HG03571 (cell line): ENCODE results near the gene SP8.
"Not testable (repeated sequence)": the region's sequence is repeated elsewhere in the genome, so short reads cannot be mapped to it uniquely, and the experiment has no call there.

Source experiments
- ATAC-seq: cut with Tn5 transposase; IDR thresholded peaks from one replicate; pipeline ENCODE4 v1.9.1; 2021; ENCODE audit not compliant: unreplicated experiment

SP8 gene

GRCh38 chr7:20786779-20787659, at the start of gene SP8:
Gene SP8 (minus strand): TSS chr7:20786886. CDS start chr7:20786798, 88 bp downstream.
- no peak for ATAC-seq

- peak; percentile 76 for ATAC-seq
Observed at GRCh38 chr7:20836424-20836823, 49.7 kb upstream of the SP8 start.

DNA sequence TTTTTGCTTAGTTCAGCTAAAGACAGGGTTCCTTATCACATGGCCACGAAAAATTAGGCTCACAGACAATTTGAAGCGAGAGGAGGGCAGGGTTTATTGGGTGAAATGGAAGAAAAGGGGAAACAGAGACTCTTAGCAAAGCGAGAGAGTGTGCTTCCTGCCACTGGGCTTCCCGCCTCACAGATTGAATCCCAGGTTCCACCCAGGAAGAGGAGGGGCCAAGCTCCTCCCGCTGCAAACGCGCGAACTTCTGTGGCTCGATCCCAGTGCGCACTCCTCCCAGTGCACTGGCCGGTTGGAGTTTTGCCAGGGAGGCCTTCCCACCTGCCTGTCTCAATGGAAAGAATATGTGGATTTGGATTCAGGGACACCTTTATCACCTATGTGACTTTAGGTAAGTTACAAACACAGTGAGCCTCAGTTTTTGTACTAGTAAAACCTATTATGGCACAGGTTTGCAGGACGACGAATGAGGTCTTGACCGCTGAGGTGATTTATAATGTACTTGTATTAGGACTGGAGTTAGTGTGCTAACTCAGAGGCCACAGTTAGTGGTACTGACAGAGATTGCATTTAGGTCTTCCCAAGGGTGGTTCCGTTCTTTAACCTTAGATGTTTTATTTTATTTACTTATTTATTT, 48.5 kb upstream of the SP8 start:
- no peak for ATAC-seq

DNA sequence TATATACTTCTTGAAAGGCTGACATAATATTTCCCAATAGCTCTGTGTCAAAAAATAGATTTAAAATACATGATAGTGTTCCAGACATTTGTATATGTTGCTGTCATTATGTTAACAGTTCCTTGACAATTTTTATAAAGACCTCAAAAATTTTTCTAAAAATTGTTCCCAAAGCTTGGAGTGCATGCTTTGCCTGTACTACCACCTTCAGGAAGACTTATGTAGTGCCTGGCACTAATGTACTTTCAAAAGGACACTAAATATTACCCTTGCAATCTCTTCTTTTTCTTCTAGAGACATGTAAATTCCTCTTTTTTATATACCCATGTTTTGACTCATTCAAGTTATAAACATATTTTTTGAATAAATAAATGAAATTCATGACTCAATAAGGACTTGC, 48.0 kb upstream of the SP8 start:
- no peak for ATAC-seq

GRCh38 chr7:20831956-20832355, 45.3 kb upstream of the SP8 start:
- ATAC-seq, result no peak

DNA sequence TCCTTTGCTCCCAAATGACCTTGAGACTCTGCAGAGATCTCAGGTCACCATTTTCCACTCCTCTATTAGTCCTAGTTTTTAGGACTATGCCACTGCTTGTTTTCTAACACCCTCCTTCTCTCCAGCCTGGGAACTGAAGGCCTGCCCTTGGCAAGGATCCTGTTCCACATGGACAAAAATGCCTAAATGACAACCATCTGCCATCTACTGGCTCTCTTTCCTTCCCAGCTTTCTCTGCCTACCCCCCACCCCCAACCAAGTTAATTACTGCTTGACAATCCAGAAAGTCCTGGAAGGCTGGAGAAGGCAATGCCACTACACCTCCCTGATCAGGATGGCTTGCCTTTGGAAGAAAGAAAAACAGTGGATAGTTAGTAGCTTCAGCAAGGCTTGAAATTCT, 44.8 kb upstream of the SP8 start:
- ATAC-seq, result no peak

- peak; percentile 58 for ATAC-seq
Observed at GRCh38 chr7:20828947-20829346, 42.3 kb upstream of the SP8 start.

- ATAC-seq, result no peak
Observed at GRCh38 chr7:20827172-20827571, 40.5 kb upstream of the SP8 start.

DNA sequence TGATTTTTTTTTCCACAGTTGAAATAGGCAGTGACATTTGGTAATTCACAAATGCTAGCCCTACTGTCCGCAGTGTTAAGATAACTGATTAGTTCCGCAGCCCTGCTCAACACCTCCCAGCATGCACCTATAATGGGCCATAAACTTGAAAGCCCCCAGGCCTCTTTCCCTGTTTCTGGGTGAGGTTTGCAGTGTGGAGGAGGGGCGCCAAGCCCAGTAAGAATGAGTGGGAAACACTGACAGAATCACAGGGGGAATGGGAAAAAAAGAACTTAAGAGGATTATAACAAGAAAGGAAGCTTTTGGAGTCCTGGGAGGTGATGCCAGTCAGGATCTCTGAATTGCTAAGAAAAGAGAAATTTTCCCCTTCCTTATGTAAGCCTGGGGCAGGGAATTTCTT, 39.6 kb upstream of the SP8 start:
- no peak for ATAC-seq

DNA sequence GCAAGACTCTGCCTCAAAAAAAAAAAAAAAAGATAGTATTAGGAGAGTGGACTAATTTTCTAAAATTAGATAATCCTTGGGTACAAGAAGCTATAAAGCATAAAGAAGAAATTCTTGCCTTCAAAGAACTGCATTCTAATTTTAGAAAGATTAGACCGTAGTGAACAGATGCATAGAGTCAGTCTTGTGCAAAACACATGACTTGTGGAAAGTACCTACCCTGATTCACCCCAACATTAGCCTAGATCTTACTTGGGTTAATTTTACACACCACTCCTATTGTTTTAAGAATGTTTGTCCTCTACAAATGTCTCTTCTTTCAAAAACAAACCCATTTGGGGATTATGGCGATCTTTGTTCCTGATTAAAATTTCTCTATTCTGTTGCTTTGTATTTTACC, 38.9 kb upstream of the SP8 start:
- ATAC-seq, result no peak

GRCh38 chr7:20821390-20821789, 34.7 kb upstream of the SP8 start:
- not testable (repeated sequence) for ATAC-seq

DNA sequence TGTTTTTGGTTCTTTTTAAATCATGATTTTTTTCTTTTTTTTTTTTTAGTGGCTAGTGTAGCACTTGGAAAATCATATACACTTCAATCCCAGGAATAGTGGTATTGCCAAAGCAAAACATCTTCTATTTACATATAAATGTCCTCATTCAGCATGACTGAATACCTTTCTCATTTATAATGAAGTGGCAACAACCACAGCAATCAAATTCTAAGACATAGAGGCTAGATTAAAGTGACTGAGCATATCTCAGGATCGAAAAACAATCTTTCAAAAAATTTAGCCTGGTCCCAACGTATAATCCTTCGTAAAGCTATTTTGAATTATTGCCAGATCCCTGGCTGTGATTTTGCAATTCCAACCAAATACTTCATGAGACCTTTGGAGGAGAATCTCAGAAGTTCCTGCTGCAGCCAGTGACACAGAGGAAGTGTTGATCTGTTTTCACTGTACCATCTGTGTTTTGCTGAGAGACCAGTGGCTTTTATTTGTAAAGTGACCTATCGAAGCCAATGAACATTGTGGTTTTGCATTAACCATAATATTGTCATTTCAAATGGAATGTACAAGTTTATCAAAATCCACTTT, 29.8 kb upstream of the SP8 start:
- no peak for ATAC-seq

- no peak for ATAC-seq
Observed at GRCh38 chr7:20804345-20804744, 17.7 kb upstream of the SP8 start.

DNA sequence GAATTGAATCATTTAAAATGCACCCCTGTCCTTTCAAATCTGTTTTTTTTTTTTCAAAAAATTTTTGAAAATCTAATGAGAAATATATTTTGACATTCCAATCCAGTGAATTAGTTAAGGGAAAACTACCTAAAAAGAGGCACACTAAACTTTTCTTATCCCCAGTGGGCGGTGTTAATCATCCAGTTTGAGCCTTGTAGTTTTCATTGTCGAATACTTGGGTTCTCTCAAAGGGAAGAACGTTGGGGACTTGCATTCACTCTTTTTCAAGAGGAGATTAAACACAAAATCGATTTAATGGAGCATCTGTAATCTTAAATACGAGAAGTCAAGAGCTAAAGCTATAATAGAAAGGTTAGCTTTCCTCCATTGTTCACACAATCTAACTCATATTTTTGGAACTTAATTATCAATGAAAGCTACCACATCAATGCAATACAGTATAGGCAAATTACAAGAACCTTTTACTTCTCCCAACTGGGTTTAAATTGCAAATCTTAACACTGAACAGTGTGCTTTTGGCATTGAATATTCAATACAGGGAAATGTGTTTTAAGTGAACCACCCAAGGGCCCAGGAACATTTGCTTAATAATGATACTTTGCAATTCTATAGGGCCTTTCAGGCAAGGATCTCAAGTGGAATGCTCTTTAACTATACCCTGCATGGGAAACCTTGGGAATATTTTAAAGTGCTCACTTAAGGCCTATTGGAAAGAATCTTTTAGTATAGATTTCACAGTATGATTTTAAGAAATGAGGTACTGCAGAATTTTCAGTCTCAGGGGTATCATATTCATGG, 13.1 kb upstream of the SP8 start:
- no peak for ATAC-seq

- no peak for ATAC-seq
Observed at GRCh38 chr7:20798694-20799121, 12.0 kb upstream of the SP8 start.

GRCh38 chr7:20798081-20798693, 11.5 kb upstream of the SP8 start:
- ATAC-seq, result peak; percentile 90

- ATAC-seq, result peak; percentile 73
Observed at GRCh38 chr7:20797462-20798080, 10.9 kb upstream of the SP8 start.

DNA sequence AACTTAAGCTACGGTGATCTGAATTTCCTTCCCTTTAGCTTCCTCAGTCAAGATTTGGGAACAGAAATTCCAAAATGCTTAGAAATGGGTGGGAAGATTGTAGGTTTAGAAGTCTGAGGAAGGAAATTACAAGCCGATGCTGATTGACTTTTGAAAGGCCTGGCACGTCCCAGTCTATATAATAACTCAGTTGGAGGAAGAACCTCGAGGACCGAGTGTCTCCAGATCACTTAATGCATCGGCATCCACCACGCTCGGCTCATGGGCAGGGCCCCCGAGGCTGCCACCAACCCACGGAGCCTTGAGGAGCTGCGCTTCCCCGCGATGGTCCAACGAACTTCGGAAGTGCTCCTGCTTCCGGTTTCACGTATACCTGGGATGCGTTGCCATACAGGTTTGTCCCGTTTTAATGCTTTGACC, 10.4 kb upstream of the SP8 start:
- no peak for ATAC-seq

DNA sequence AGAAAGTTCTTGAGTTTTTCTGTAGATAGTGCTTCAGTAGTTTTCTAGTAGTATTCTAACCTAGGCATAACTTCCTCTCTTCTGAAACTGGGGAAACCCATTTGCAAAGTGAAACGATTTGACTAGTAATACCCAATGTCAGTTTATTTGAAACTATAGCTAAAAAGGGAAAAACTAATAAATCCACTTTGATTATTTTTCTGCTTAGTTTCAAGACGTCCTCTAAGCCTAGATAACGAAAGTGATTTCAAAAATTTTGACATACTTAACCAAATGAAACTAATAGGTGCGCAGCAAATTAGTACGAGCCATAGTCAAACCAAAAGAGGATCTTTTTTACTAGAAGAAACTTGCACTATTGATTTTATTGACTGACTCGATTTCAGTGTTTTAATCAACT, 9.8 kb upstream of the SP8 start:
- ATAC-seq, result no peak

DNA sequence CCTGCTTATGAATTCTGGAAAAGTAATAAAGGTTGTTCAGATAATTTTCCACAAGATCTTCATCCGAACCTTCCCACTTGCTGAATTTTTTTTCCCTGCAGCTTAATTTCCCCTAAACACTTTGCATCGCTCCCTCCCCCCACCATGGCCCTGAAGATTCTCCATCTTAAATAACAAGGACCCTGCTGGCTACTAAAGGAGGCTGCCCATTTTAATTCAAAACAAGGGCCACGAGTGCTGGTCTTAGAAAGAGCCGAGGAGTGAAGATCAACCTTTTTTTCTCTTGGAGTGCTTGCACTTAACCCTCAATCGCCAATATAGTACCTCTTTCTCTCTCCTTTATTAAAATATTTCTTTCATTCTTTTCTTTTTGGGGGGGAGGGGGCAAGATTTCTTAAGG, 9.2 kb upstream of the SP8 start:
- ATAC-seq, result no peak
